HG03354 (cell line): ENCODE data around the gene MMP24OS.
A peak's percentile ranks its signal among the peaks of the same experiment; 100 is the strongest.
"Not testable (repeated sequence)": the region's sequence is repeated elsewhere in the genome, so short reads cannot be mapped to it uniquely, and the experiment has no call there.

Experiments
- ATAC-seq: cut with Tn5 transposase; IDR thresholded peaks from one replicate; pipeline ENCODE4 v1.9.1; 2021; ENCODE audit warnings: mild to moderate bottlenecking; ENCODE audit not compliant: unreplicated experiment, poor library complexity, severe bottlenecking

The MMP24OS gene

GRCh38 chr20:35262321-35262720, 15.6 kb downstream of the MMP24OS start:
- ATAC-seq = not testable (repeated sequence)

GRCh38 chr20:35260426-35260825, 17.5 kb downstream of the MMP24OS start:
- no peak for ATAC-seq

GRCh38 chr20:35257175-35257909, 20.6 kb downstream of the MMP24OS start:
- no peak for ATAC-seq

- ATAC-seq = no peak
These were observed 23.4 kb downstream of the MMP24OS start for GRCh38 chr20:35254448-35254999.

GRCh38 chr20:35253010-35253409, 24.9 kb downstream of the MMP24OS start:
- no peak for ATAC-seq

- not testable (repeated sequence) for ATAC-seq
These were observed 25.3 kb downstream of the MMP24OS start for GRCh38 chr20:35252598-35252997.

GRCh38 chr20:35252037-35252461, 25.9 kb downstream of the MMP24OS start:
- peak; percentile 84 for ATAC-seq

- no peak for ATAC-seq
These were observed 26.3 kb downstream of the MMP24OS start for GRCh38 chr20:35251613-35251940.

- ATAC-seq = no peak
These were observed 29.1 kb downstream of the MMP24OS start for GRCh38 chr20:35248641-35249475.

GRCh38 chr20:35246723-35247122, 31.2 kb downstream of the MMP24OS start:
- no peak for ATAC-seq

GRCh38 chr20:35243986-35244385, 33.9 kb downstream of the MMP24OS start:
- ATAC-seq = no peak

GRCh38 chr20:35243317-35243716, 34.6 kb downstream of the MMP24OS start:
- no peak for ATAC-seq

- ATAC-seq = no peak
These were observed 37.1 kb downstream of the MMP24OS start for GRCh38 chr20:35240811-35241293.

- ATAC-seq = no peak
These were observed 37.7 kb downstream of the MMP24OS start for GRCh38 chr20:35240083-35240810.

- ATAC-seq = no peak
These were observed 39.2 kb downstream of the MMP24OS start for GRCh38 chr20:35238735-35239134.

GRCh38 chr20:35238170-35238569, 39.8 kb downstream of the MMP24OS start:
- ATAC-seq = no peak

GRCh38 chr20:35237486-35237885, 40.4 kb downstream of the MMP24OS start:
- no peak for ATAC-seq

- no peak for ATAC-seq
These were observed 42.0 kb downstream of the MMP24OS start for GRCh38 chr20:35235881-35236280.

- ATAC-seq = no peak
These were observed 45.3 kb downstream of the MMP24OS start for GRCh38 chr20:35232575-35232974.
